Activated CD4-positive, alpha-beta T cell treated with anti-CD3 and anti-CD28 coated beads, Interleukin-2, Interleukin-4, amounts not matched to agents 100 ng/mL and 50 ng/mL, durations not matched to agents 16 hours and 8 hours (primary cell): ENCODE measurements around the gene PJA1.

Experiments used
- DNase-seq: peaks from one replicate; pipeline ENCODE4 v3.0.0-alpha.2; 2020; ENCODE audit warnings: low spot score

The PJA1 gene

GRCh38 chrX:69165087-69165651 is at the start of gene PJA1:
Gene PJA1 (minus strand): TSS chrX:69165453. CDS start chrX:69163073, 2,380 bp downstream.
- DNase-seq: peak; percentile 58

GRCh38 chrX:69214463-69214862 is 49.2 kb upstream of the PJA1 start:
- no peak for DNase-seq

GRCh38 chrX:69211701-69212100 is 46.4 kb upstream of the PJA1 start:
- no peak for DNase-seq

GRCh38 chrX:69210581-69210980 is 45.3 kb upstream of the PJA1 start:
- DNase-seq: no peak

- no peak for DNase-seq
Measured at GRCh38 chrX:69207216-69207615, 42.0 kb upstream of the PJA1 start.

- no peak for DNase-seq
Measured at GRCh38 chrX:69203638-69204037, 38.4 kb upstream of the PJA1 start.

- no peak for DNase-seq
Measured at GRCh38 chrX:69197690-69198089, 32.4 kb upstream of the PJA1 start.

GRCh38 chrX:69196666-69197065 is 31.4 kb upstream of the PJA1 start:
- no peak for DNase-seq

GRCh38 chrX:69195810-69196209 is 30.6 kb upstream of the PJA1 start:
- no peak for DNase-seq

- DNase-seq: no peak
Measured at GRCh38 chrX:69195192-69195591, 29.9 kb upstream of the PJA1 start.

- no peak for DNase-seq
Measured at GRCh38 chrX:69192603-69193002, 27.4 kb upstream of the PJA1 start.

- DNase-seq: no peak
Measured at GRCh38 chrX:69189576-69190371, 24.5 kb upstream of the PJA1 start.

- no peak for DNase-seq
Measured at GRCh38 chrX:69186651-69187050, 21.4 kb upstream of the PJA1 start.

GRCh38 chrX:69185886-69186285 is 20.6 kb upstream of the PJA1 start:
- DNase-seq: no peak

- DNase-seq: no peak
Measured at GRCh38 chrX:69185141-69185540, 19.9 kb upstream of the PJA1 start.

- no peak for DNase-seq
Measured at GRCh38 chrX:69182818-69183380, 17.6 kb upstream of the PJA1 start.

GRCh38 chrX:69179380-69179911 is 14.2 kb upstream of the PJA1 start:
- no peak for DNase-seq

GRCh38 chrX:69178592-69178991 is 13.3 kb upstream of the PJA1 start:
- DNase-seq: no peak

- DNase-seq: no peak
Measured at GRCh38 chrX:69177511-69178162, 12.4 kb upstream of the PJA1 start.

- DNase-seq: no peak
Measured at GRCh38 chrX:69176053-69176452, 10.8 kb upstream of the PJA1 start.

GRCh38 chrX:69173906-69174305 is 8.7 kb upstream of the PJA1 start:
- DNase-seq: no peak

- no peak for DNase-seq
Measured at GRCh38 chrX:69172937-69173336, 7.7 kb upstream of the PJA1 start.

- DNase-seq: no peak
Measured at GRCh38 chrX:69170319-69170718, 5.1 kb upstream of the PJA1 start.
